DOHH2 (cell line): ENCODE measurements around the gene CDH22.

Experiments used
- H3F3A ChIP-seq: fragments of 200-600 bp; sonication (generic), shearing (Covaris generic); 2 replicates; pipeline ENCODE4 v1.6.0; 2016; ENCODE audit warnings: antibody characterized with exemption, mild to moderate bottlenecking; ENCODE audit not compliant: control insufficient read depth, insufficient read depth
- H3K27ac ChIP-seq: fragments of 200-600 bp; sonication (generic); 2 replicates; pipeline ENCODE4 v1.5.1; 2014; ENCODE audit warnings: low read depth, mild to moderate bottlenecking, low read length, moderate library complexity
- H3K27me3 ChIP-seq: fragments of 200-600 bp; sonication (generic); 2 replicates; pipeline ENCODE4 v1.6.1; 2014; ENCODE audit warnings: mild to moderate bottlenecking, low read length, mixed read lengths; ENCODE audit not compliant: control insufficient read depth
- H3K36me3 ChIP-seq: fragments of 200-600 bp; sonication (generic); 2 replicates; pipeline ENCODE4 v1.6.1; 2014; ENCODE audit warnings: mild to moderate bottlenecking, low read length, moderate library complexity, mixed read lengths; ENCODE audit not compliant: control insufficient read depth
- H3K4me1 ChIP-seq: fragments of 200-600 bp; sonication (generic); 2 replicates; pipeline ENCODE4 v1.6.1; 2014; ENCODE audit warnings: mild to moderate bottlenecking, low read length, mixed read lengths; ENCODE audit not compliant: control insufficient read depth
- H3K4me2 ChIP-seq: fragments of 200-600 bp; sonication (generic); 2 replicates; pipeline ENCODE4 v1.6.0; 2014; ENCODE audit warnings: mild to moderate bottlenecking, low read length, moderate library complexity
- H3K4me3 ChIP-seq: fragments of 200-600 bp; sonication (generic); 2 replicates; pipeline ENCODE4 v1.5.1; 2014; ENCODE audit warnings: mild to moderate bottlenecking, low read length, mixed read lengths
- H3K79me2 ChIP-seq: fragments of 200-600 bp; sonication (generic); 2 replicates; pipeline ENCODE4 v1.6.1; 2014; ENCODE audit warnings: mild to moderate bottlenecking, low read length, mixed read lengths; ENCODE audit not compliant: control insufficient read depth
- H3K9me2 ChIP-seq: fragments of 200-600 bp; sonication (generic); replicated peaks from 2 replicates; pipeline ENCODE4 v1.6.1; 2014; ENCODE audit warnings: mild to moderate bottlenecking, low read length, mixed read lengths; ENCODE audit not compliant: control insufficient read depth
- H3K9me3 ChIP-seq: fragments of 200-600 bp; sonication (generic); 2 replicates; pipeline ENCODE4 v1.6.1; 2014; ENCODE audit warnings: antibody characterized with exemption, low read length, mixed read lengths; ENCODE audit not compliant: control insufficient read depth, insufficient read depth
- H4K20me1 ChIP-seq: fragments of 200-600 bp; sonication (generic); 2 replicates; pipeline ENCODE4 v1.6.0; 2014; ENCODE audit warnings: low read depth, mild to moderate bottlenecking, antibody characterized with exemption, low read length, moderate library complexity; ENCODE audit not compliant: control insufficient read depth, insufficient read depth
- CTCF ChIP-seq: fragments of 200-600 bp; sonication (generic); IDR thresholded peaks from one replicate; pipeline ENCODE4 v1.5.1; 2014; ENCODE audit warnings: antibody characterized with exemption, mild to moderate bottlenecking, low read depth, low read length; ENCODE audit not compliant: poor library complexity, severe bottlenecking
- EZH2phosphoT487 ChIP-seq: fragments of 200-600 bp; sonication (generic); IDR thresholded peaks from 2 replicates; pipeline ENCODE4 v1.6.1; 2017; ENCODE audit warnings: borderline replicate concordance, mild to moderate bottlenecking, antibody characterized with exemption, low read length, moderate library complexity, mixed read lengths

The CDH22 gene

GRCh38 chr20:46311039-46311650 is 2.8 kb upstream of the CDH22 start:
- Histone ChIP-seq H3K4me2 (no peak overlapping the region), H3K9me3 (no peaks in the 10 kb centered on the region), H3K79me2 (no peaks in the 10 kb centered on the region), H3K4me1 (no peaks in the 10 kb centered on the region), H3K27me3 (peaks cover 75% of the 10 kb centered on the region), H3F3A (no peaks in the 10 kb centered on the region), H3K27ac (no peak overlapping the region), H3K4me3 (no peak overlapping the region), H4K20me1 (no peaks in the 10 kb centered on the region), H3K36me3 (no peaks in the 10 kb centered on the region), H3K9me2 (no peaks in the 10 kb centered on the region)
- no peak for TF ChIP-seq CTCF

- Histone ChIP-seq H4K20me1 (no peaks in the 10 kb centered on the region), H3K36me3 (no peaks in the 10 kb centered on the region), H3K79me2 (no peaks in the 10 kb centered on the region), H3K4me3 (no peak overlapping the region), H3K27ac (no peak overlapping the region), H3K9me3 (no peaks in the 10 kb centered on the region), H3K9me2 (no peaks in the 10 kb centered on the region), H3K27me3 (peaks cover 65% of the 10 kb centered on the region), H3K4me1 (no peaks in the 10 kb centered on the region), H3F3A (no peaks in the 10 kb centered on the region), H3K4me2 (no peak overlapping the region)
- TF ChIP-seq EZH2phosphoT487 (no peak), CTCF (no peak)
Observed at GRCh38 chr20:46309945-46310344, 1.6 kb upstream of the CDH22 start.

GRCh38 chr20:46307999-46308257 is 370 bp downstream of the CDH22 start:
- no peaks in the 10 kb centered on the region for H3K9me3 ChIP-seq
- H3K4me2 ChIP-seq: peak overlapping the region; percentile 14; the same call in 1 of the 2 replicates
- H3F3A ChIP-seq: no peaks in the 10 kb centered on the region
- H3K36me3 ChIP-seq: no peaks in the 10 kb centered on the region
- H3K27ac ChIP-seq: no peak overlapping the region
- no peak overlapping the region for H3K4me3 ChIP-seq
- H3K9me2 ChIP-seq: no peaks in the 10 kb centered on the region
- peaks cover 53% of the 10 kb centered on the region for H3K27me3 ChIP-seq
- no peaks in the 10 kb centered on the region for H3K4me1 ChIP-seq
- H4K20me1 ChIP-seq: no peaks in the 10 kb centered on the region
- TF ChIP-seq EZH2phosphoT487 (no peak), CTCF (no peak)
- no peaks in the 10 kb centered on the region for H3K79me2 ChIP-seq
